ENCODE measurements around the gene CYREN. TPM values are rescaled to one million over a fixed set of nuclear protein-coding genes. Genes with fewer than 3 reads are reported as not detected.

CYREN gene
- total and polyA plus RNA-seq, 2 experiments from 2014 or later, result 43.3 to 45.9 TPM

- H3K27ac ChIP-seq, result peak within 1 kb of the TSS; percentile 55
- TF ChIP-seq, protein P1, sequence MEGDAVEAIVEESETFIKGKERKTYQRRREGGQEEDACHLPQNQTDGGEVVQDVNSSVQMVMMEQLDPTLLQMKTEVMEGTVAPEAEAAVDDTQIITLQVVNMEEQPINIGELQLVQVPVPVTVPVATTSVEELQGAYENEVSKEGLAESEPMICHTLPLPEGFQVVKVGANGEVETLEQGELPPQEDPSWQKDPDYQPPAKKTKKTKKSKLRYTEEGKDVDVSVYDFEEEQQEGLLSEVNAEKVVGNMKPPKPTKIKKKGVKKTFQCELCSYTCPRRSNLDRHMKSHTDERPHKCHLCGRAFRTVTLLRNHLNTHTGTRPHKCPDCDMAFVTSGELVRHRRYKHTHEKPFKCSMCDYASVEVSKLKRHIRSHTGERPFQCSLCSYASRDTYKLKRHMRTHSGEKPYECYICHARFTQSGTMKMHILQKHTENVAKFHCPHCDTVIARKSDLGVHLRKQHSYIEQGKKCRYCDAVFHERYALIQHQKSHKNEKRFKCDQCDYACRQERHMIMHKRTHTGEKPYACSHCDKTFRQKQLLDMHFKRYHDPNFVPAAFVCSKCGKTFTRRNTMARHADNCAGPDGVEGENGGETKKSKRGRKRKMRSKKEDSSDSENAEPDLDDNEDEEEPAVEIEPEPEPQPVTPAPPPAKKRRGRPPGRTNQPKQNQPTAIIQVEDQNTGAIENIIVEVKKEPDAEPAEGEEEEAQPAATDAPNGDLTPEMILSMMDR (IDR thresholded peaks at IDR 0.05; ENCODE audit: low read depth, low read length), result no peak
- H3K9me3 ChIP-seq (ENCODE audit: low read depth), result no peaks in the 10 kb centered on the region
These were observed 40.9 kb upstream of the CYREN start, which contains the start of gene WDR91 for GRCh38 chr7:135211179-135211945. WDR91 (minus strand) TSS chr7:135211526; CDS start chr7:135211502, 24 bp downstream.

DNA sequence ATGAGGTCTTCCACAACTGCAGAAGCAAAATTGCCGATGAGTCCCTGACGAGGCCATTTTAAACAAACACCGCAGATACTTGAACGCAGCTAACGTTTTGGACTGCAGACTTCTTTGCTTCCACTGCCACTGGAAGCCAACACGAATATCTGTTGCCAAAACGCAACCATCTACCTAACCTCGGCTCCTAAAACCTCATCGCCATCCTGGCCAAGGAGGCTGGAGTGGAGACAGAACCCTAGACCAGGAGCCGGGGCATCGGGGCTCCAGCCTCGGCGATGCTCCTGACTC lies 40.3 kb upstream of the CYREN start:
- Histone ChIP-seq H3K27me3 (no peaks in the 10 kb centered on the region), H3K4me1 (ENCODE audit: low read depth) (peaks cover 26% of the 10 kb centered on the region), H3K4me3 (peak overlapping the region; percentile 63), H3K27ac (no peak overlapping the region), H3K9me3 (ENCODE audit: low read depth) (no peaks in the 10 kb centered on the region), H3K36me3 (no peaks in the 10 kb centered on the region)
- TF ChIP-seq, protein P1 (IDR thresholded peaks at IDR 0.05; ENCODE audit: low read depth, low read length), result no peak
- peak in 1 of 2 donors; percentile 33 for DNase-seq (ENCODE audit: low read depth in 1 of 2, low spot score in 1 of 2)

More at GRCh38 chr7:135211179-135211945, 40.9 kb upstream of the CYREN start, which contains the start of gene WDR91:
- peak; percentile 95 to 96 for DNase-seq (ENCODE audit: low read depth in 1 of 2, low spot score in 1 of 2)
- Histone ChIP-seq H3K4me1 (ENCODE audit: low read depth) (peaks cover 26% of the 10 kb centered on the region), H3K36me3 (no peaks in the 10 kb centered on the region), H3K4me3 (peak within 1 kb of the TSS; percentile 63), H3K27me3 (no peaks in the 10 kb centered on the region)

DNA sequence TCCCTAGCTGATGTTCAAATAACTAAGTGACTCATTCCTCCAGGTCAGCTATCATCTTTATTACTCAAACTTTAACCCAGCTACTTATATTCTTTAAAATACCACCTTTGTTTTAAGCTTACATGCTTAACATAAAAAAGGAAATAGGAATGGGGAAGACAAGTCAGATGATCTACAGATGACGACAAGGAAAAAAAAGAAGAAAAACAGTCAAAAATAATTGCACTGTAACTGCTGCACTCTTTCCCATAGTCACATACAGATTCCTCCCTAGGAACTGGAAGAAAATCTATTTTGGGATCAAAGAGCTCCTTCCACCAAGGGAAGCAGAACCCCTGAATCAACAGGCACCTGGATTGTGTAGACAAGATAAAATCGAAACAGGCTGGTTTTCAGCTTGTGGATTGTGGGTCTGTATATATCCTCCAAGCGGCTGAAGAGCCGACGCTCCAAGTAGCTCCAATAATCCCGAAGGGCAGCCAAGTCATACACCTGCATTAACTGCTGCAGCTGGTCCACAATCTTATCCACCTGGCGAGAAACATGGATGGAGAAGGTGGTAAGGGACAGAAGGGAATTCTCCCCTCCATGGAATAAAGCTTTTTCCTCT lies 38.8 kb upstream of the CYREN start:
- peaks cover 26% of the 10 kb centered on the region for H3K4me1 ChIP-seq (ENCODE audit: low read depth)
- H3K27me3 ChIP-seq, result no peaks in the 10 kb centered on the region
- no peaks in the 10 kb centered on the region for H3K9me3 ChIP-seq (ENCODE audit: low read depth)
- TF ChIP-seq, protein P1 (IDR thresholded peaks at IDR 0.05; ENCODE audit: low read depth, low read length), result no peak
- H3K36me3 ChIP-seq, result no peaks in the 10 kb centered on the region
- DNase-seq (ENCODE audit: low read depth in 1 of 2, low spot score in 1 of 2), result no peak
- H3K27ac ChIP-seq, result no peak overlapping the region
- no peak overlapping the region for H3K4me3 ChIP-seq

DNA sequence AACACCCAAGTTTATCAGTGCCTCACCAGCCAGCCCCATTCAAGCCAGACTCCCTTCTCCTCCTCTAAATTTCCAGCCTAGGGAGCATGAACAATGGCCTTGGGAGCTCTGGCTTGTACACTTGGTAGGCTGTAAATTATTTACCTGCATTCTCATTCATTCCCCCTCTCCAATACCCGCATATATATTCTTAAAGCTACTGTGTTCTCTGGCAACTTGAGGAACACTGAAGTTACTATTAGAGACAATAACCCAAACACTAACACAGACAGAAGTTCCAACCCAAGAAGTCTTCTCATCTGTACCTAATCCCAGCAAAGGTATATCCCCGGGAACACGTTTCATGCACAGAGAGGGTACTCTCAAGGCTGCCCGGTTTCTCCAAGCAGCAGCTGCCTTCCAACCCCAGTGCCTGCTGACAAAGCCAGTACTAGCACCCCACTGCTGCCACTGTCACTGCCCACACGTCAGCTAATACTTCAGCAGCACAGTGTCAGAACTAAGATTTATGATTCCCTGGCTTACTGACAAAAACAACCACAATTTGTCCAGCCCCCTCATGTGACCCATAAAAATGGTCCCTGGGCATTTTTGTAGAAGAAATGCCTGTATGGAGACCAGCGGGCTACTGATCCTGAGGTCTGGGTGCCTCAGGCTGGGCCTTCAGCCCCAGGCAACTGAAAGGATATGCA lies 37.7 kb upstream of the CYREN start:
- Histone ChIP-seq H3K36me3 (peaks cover 5% of the 10 kb centered on the region), H3K9me3 (ENCODE audit: low read depth) (no peaks in the 10 kb centered on the region), H3K27me3 (no peaks in the 10 kb centered on the region), H3K4me3 (no peak overlapping the region), H3K4me1 (ENCODE audit: low read depth) (peaks cover 26% of the 10 kb centered on the region), H3K27ac (no peak overlapping the region)
- TF ChIP-seq, protein P1 (IDR thresholded peaks at IDR 0.05; ENCODE audit: low read depth, low read length), result no peak
- no peak for DNase-seq (ENCODE audit: low read depth in 1 of 2, low spot score in 1 of 2)

DNA sequence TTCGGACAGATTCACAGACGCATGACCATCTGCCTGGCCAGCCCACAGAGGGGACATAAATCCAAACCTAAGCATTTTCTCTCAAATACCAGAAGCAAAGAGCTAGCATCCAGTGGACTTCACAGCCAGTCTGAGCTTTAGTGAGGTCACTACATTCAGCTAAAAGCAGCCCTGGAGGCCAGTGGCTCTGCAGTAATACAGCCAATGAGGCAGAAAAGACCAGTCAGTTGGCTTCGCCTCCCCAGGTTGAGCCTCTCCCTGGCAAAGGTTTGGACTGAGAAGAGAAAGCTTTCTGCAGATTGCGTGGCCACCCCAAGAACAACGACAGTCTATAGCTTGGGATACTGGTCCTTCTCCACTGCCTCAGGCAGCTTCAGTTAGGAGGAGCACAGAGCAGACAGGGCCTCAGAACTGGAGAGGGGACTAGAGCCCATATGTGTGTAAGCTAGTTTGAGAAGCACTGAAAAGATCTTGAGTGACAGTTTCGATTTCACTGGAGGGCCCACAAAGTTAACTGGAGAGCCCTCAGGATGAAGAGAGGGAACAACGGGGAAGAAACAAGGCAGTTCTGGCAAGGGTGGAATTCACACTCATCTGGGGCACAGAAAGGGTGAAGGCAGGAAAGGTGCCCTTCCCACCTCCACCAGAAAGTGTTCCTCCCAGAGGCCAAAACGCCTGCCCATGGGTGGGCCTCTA lies 37.0 kb upstream of the CYREN start:
- Histone ChIP-seq H3K4me1 (ENCODE audit: low read depth) (peaks cover 26% of the 10 kb centered on the region), H3K36me3 (peaks cover 6% of the 10 kb centered on the region), H3K4me3 (no peak overlapping the region), H3K27me3 (no peaks in the 10 kb centered on the region), H3K27ac (peak overlapping the region; percentile 22), H3K9me3 (ENCODE audit: low read depth) (no peaks in the 10 kb centered on the region)
- TF ChIP-seq, protein P1 (IDR thresholded peaks at IDR 0.05; ENCODE audit: low read depth, low read length), result no peak
- DNase-seq (ENCODE audit: low read depth in 1 of 2, low spot score in 1 of 2), result no peak

Measured in cardiac muscle cell (in vitro differentiated cells and primary cell).